HG03469 (cell line): ENCODE measurements around the gene ZBTB16.

ENCODE experiments used
- ATAC-seq: cut with Tn5 transposase; IDR thresholded peaks from one replicate; pipeline ENCODE4 v1.9.1; 2021; ENCODE audit warnings: mild to moderate bottlenecking, moderate library complexity, moderate number of reproducible peaks; ENCODE audit not compliant: unreplicated experiment

The ZBTB16 gene

DNA sequence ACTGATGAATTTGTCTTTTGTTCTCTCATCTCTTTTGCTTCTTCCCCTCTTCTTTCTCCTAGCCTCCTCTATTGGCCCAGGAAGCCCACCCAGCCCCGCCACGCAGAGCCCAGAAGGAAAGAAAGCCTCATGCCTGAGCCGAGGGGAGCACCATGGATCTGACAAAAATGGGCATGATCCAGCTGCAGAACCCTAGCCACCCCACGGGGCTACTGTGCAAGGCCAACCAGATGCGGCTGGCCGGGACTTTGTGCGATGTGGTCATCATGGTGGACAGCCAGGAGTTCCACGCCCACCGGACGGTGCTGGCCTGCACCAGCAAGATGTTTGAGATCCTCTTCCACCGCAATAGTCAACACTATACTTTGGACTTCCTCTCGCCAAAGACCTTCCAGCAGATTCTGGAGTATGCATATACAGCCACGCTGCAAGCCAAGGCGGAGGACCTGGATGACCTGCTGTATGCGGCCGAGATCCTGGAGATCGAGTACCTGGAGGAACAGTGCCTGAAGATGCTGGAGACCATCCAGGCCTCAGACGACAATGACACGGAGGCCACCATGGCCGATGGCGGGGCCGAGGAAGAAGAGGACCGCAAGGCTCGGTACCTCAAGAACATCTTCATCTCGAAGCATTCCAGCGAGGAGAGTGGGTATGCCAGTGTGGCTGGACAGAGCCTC lies 3.8 kb downstream of the ZBTB16 start:
- ATAC-seq: no peak

DNA sequence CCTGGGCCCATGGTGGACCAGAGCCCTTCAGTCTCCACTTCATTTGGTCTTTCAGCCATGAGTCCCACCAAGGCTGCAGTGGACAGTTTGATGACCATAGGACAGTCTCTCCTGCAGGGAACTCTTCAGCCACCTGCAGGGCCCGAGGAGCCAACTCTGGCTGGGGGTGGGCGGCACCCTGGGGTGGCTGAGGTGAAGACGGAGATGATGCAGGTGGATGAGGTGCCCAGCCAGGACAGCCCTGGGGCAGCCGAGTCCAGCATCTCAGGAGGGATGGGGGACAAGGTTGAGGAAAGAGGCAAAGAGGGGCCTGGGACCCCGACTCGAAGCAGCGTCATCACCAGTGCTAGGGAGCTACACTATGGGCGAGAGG lies 4.3 kb downstream of the ZBTB16 start:
- no peak for ATAC-seq

DNA sequence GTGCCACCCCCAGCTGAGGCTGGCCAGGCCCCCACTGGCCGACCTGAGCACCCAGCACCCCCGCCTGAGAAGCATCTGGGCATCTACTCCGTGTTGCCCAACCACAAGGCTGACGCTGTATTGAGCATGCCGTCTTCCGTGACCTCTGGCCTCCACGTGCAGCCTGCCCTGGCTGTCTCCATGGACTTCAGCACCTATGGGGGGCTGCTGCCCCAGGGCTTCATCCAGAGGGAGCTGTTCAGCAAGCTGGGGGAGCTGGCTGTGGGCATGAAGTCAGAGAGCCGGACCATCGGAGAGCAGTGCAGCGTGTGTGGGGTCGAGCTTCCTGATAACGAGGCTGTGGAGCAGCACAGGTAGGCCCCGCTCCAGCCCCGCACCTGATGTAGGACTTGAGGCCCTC lies 4.7 kb downstream of the ZBTB16 start:
- ATAC-seq: no peak

DNA sequence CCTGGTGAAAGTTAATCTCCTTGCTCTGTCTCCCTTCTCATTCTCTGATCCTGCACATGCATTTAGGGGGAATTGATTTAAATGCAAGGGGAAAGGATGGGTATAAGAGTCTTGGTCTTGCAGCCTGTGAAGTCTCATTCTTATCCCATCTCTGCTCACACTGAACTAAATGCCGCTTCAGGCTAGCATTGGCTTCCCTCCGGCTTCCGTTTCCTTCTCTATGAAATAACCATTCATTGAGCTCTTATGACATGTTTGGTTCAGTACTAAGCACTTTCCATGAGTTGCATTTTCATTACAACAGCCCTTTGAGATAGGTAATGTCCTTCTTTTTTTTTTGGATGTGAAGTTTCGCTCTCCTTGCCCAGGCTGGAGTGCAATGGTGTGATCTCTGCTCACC lies 5.6 kb downstream of the ZBTB16 start:
- no peak for ATAC-seq

DNA sequence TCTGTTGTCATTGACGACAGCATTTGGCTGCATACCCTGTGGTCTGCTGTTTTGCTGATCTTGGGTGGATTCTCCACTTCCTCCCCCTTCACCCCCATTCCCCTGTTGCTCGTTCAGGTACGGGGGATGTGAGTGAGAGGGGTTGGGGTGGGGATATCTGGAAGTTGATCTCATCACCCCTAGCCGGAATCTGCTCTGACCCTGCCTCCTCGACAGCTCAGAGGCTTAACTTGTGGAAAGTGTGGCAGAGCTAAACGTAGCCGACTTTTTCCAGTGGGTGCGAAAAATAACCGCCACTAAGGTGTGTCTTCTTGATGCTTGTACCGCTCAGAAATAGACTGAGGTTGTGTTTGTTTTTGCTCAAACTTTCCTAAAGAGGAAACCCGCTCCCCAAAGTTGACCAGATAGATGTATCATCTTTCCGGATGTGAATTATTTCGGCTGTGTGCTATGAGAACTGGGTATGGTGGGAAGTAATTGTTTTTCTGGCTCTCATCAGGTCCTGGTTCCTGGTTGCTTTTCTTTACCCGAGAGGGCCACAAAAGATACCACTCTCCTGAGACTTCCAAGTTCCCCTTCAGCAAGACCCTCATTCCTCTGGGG lies 6.6 kb downstream of the ZBTB16 start:
- no peak for ATAC-seq

DNA sequence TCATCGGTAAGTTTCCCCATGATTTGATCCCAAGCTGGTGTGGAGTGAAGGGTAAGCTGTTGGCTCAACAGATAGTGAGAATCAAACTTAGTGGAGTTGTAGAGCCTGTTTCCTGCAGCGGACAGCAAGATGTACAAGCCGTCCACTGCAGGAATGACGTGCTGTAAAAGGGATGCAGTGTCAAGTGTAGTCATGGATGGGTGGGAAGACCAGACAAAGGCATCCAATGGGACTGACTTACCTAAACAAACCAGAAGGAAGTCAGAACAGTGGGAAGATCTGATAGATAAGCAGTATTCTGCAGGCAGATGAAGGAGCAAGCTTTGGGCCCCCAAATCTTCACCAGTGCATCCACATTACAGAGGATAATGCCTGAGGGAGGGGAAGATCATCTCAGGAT lies 8.8 kb downstream of the ZBTB16 start:
- ATAC-seq: no peak

DNA sequence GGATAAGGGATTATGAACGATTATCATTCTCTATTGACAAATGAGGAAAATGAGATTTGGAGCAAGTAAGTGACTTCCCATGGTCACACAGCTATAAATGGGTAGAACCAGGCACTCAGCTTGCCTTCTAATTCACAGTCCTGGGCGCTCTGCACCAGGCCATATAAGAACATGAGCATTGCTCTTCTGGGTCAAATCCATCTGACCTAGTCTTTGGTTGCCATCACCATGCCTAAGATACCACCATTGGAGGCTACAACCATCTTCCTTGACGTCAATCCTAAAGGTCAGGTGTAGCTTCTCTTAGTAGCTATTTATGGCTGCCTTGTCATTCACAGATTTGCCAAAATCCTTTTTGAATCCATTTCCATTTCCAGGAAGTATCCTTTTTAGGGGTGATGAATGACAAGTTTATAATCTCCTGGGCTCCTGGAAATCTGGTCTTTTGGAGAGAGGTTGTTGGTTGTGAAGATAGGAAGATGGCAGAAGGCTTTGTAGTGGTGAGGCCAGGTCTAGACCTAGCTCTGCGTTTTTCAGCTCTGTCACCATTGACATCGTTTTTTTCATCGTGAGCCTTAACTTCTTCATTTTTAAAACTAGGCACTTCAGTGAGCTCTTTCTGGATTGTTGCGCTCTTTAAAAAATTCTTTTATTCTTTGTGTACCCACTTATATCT lies 11.1 kb downstream of the ZBTB16 start:
- ATAC-seq: no peak

DNA sequence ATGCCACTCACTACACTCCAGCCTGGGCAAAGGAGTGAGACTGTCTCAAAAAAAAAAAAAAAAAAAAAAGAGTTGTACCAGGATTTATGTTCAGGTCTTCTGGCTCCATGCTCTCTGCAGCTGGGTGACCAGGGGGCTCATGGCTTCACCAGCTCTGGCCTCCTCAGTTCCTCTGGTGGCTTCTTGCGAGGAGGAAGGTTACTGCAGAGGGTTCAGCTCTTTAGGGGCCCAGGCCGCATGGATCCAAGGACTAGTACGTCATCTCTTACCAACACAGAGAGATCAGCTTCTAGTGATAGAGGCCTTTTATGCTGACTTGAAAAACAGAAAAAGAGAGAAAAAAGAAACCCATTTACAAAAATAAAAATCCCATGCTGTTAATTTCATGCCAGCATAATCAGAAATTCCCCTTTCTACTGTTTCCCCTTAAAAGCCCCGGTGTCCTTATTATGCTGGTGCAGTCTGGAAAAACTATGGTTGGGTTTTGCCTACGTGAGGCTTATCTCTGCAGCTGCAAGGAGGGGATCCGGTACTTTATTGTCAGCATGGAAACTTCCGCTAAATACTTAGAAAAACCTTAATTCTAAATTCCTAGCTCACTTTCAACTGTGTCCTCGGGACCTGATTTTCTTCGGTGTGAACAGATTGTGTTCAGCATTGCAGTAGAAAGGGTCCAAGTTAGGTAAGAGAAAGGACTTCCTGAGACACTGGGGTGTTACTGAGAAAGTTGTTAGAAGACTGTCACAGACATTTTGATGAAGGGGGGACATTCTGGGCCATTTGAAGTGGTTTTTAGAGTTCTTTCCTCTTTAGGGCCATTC lies 13.7 kb downstream of the ZBTB16 start:
- ATAC-seq: no peak

DNA sequence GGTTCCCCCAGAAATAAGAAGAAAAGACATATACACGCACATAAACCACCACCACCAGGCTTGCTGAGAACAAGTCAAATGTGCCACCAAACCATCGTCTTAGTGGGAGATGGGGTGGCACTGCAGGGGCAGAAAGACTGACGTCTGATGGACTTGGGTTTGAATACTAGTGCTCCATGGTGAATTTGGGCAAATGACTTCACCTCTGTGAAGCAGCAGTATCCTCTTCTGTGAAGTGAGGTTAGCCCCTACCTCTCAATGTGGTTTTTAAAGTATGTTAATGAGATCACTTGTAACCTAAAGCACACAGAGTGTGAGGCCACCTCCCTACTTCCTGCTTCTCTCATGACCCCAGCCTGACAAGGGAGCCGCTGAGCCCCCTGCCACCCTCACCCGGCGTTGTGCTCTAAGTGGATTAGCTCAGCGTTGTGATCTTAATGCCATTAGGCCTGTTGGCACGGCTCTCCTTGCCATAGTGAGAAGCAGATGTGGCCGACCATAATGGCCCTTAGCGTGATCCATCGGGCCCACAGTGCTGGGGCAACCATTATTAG lies 14.4 kb downstream of the ZBTB16 start:
- ATAC-seq: no peak

DNA sequence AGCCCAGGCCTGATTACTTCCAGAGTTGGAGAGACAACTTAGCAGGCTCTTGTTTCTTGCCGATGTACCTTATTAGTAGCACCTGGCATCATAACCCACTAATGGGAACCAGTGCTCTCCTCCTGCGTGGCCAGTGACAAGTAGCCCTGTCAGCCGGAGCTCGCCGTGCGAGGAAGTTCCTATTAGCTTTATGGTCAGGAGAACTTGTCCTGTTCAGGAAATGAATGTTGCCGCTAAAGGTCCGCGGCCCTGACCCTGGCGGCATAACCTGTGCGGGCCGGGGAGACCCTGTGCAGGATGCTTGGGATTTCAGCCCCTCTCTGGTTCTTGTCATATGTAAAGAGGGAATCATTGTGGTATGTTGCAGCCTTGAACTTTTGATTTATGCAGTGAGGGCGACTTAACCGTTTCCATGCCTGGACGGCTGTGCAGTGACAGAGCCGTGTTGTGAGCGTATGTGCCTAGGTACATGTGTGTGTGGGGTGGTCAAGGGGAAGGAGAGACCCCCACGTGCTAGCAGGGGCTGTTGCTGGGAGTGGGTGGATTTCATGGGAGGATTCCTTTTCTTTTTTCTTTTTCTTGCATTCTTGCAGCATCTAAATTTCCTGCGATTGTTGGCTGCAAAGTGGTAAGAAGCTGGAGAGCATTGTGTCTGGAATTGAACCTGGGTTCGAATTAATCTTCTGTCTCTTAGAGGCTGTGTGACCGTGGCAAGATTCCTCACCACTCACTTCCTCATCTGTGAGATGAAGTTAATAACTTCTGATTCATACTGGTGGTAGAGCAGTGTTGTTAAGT lies 15.2 kb downstream of the ZBTB16 start:
- no peak for ATAC-seq

DNA sequence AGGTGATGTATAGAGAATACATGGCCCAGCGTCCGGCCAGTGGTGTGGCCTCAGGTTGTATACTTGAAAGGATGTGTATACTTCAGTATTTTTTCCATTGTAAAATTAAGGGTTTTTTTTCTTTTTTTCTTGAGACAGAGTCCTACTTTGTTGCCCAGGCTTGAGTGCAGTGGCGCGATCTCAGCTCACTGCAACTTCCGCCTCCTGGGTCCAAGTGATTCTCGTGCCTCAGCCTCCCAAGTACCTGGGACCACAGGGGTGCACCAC lies 15.8 kb downstream of the ZBTB16 start:
- ATAC-seq: no peak

DNA sequence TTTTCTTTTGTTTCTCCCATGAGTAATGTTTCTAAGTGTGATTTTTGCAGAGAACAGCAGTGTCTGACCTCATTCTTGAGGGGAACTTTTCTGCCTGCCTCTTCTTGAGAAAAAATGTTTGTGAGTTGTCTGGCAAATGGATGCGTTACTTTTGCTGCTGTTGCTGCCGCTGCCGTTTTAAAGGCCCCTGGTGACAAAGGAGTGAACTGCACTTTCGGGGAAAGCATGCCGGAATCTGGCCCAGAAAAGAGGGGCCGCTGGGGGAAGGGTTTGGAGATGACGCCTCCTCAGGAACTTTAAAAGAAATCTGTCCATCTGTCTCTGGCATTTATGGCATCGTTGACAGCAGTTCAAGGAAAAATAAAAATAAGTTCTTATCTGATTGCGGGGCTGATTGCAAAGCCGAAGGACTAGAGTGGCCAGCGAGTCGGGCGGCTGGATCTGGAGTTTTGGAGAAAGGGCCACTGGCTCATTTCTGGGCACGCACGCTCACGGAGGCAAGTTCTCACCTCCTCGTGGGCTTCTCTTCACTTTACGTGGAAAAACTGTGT lies 16.5 kb downstream of the ZBTB16 start:
- ATAC-seq: no peak

DNA sequence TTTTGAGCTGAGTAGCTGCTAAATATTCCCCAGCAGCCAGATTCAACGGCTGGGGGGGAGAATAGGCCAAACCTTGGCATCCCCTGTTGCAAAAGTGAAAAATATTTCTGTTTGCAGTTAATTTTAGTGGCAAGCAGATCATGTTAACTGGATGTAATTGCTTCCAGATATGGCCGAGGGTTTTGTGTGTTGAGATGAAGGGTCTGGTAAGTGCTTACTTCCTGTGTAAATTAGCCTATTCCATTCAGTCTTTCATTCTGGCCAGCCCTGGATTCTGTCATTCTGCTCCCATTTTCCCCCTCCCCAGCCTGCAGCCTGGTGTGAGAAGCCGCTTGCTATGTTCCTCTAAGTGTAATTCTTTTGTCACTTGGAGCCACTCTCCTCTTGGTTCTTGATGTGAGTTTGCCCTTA lies 17.4 kb downstream of the ZBTB16 start:
- no peak for ATAC-seq

DNA sequence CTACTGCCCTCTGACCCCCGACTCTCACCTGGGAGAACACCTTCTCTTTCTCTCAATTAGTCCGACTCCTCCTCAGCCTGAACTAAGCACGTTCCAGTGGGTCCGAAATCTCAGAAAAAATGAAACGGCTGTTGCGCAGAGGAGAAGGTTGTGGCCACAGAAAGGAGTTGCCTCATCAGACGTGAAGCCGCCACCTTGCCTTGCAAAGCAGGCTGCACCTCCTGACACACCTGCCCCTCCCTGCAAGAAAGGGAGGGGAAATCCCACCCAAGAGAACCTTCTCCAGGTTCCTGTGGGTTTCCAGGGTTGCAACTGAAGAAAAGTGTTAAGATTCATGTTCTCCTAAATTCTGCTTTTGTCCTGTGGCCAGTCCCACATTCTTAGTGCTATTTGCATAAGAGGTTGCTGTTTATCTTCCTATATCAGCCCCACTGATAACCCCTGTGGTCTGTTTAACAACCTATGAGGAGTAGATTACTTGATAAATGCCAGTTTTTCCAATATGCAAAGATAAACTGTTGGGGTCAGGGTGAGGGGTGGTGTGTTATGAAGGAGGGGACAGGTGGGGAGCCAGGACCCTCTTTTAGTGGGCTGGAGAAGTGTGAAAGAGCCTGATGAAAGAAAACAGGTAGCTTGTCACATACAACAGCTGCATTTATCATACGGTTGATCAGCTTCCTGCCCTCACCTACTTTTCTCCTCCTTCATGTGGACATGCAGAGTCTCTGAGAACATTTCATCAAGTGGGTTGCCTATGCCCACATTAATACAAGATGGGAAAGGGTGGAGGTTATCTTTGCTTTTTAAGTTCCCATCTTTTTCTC lies 18.2 kb downstream of the ZBTB16 start:
- no peak for ATAC-seq

DNA sequence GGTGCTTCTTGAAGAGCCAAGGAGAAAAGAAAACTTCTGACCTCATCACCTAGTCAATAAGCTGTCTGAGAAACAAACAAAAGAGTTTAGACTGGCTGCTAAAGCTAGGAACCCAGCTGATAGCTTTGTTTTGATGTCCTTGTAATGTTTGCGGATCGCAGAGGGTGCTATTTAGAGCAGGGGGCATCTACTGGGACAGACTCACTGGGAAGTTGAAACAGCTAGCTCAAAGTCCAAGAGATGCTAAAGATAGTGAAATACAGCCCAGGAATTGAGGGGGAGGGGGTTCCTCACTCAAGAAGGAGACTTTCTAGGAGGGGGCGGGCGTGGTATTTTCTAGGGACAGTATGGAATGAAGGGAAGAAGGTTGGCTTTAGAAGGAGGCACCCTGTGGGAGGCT lies 18.9 kb downstream of the ZBTB16 start:
- ATAC-seq: no peak

DNA sequence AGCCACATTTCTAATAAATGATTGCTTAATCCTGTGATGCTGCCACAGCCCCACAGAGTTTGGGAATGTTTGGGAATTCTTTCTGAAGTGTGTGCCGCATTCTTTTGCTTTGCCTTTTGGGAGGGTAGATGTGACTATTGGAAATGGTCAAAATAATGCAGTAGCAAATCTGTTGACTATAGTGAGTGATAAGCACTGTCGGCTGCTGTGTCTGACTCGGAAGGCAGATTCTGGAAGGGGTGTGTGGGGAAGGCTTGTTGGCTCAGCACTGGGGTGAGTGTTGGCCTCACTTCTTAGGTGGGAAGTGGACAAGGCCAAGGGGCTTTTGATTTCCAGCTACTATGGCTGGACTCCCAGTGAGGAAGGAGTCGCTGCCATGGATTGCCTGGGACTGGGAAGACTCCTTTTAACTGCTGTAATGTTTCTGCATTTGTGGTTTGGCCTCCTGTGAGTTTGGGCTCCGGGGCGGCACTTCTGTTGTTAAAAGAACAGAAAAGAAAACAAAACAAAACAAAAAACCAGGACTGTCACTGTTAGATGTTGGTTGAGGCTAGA lies 20.1 kb downstream of the ZBTB16 start:
- no peak for ATAC-seq

DNA sequence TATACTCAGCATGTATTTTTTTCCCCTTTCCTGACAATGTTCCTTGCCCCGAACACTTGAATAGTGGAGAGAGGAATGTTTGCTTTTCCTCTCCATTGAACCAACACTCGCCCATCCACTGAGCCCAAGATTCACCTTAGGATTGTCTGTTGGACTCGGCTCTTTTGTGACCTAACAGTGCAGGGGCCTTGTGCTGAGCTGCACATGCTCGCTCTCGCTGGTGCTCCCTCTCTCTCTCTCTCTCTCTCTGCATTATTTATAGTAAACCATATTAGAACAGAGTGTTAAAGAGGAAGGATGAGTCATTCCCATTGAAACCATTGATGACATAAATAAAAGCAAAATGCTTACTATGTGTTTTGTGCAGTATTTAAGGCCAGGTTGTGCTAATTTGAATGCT lies 20.7 kb downstream of the ZBTB16 start:
- ATAC-seq: no peak

DNA sequence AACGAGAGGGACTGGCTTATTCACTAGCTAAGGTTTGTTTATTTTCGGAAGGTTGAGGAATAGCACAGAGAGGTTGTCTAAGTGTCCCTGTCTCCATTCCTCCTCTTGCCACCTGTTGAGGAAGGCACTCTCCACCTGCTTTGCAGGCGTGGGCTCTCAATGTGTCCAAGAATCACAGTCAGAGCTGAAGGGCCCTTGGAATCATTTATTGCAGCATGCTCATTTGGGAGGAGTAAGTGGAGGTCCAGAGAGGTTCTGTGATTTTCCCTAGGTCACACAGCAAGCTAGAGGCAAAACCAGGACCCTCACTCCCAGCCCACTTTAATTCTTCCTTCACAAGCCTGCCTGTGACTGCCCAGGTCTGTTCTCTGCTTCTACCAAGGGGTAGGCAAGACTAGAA lies 21.3 kb downstream of the ZBTB16 start:
- ATAC-seq: no peak

DNA sequence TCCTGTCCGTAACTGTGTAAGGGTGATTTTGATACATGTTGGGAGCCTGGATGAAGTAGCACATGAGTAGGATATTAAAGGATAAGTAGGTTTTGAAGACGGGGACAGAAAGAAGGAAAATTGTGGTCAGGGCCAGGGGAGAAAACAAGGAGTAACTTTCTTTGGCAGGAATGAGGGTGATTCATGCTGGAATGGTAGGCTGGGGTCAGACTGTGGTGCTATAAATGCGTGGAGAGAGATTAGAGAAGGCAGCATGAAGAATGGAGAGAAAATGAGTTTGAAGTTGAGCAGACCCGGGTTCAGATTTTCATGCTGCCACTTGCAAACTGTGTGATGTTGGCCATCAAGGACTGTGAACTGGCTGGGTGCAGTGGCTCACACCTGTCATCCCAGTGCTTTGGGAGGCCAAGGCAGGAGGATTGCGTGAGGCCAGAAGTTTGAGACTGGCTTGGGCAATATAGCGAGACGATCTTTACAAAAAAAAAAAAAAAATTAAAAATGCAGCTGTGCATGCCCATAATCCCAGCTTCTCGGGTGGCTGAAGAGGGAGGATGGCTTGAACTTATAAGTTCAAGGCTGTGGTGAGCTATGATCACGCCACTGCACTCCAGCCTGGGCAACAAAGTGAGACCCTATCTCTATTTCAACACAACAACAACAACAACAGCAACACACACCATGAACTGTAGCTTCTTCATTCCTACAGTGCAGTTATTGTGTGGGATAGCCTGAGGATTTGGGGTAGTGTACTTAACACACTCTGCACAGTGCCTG lies 22.3 kb downstream of the ZBTB16 start:
- ATAC-seq: no peak
